D721Med (cell line): ENCODE measurements around the gene ZNF438.
A peak's percentile ranks its signal among the peaks of the same experiment; 100 is the strongest.

Experiments
- DNase-seq: peaks from one replicate; pipeline ENCODE4 v3.0.0; 2011; ENCODE audit warnings: low spot score; ENCODE audit not compliant: insufficient read length
- FAIRE-seq: peaks from 2 replicates; lab custom pipeline; 2011; peaks lifted over from hg19 to GRCh38; lab: Jason Lieb, UNC
- TF ChIP-seq, protein P1 (sequence below): IDR thresholded peaks from 2 replicates; pipeline ENCODE4 v1.5.1; 2012; ENCODE audit warnings: mild to moderate bottlenecking, control low read depth; ENCODE audit not compliant: insufficient read depth; ENCODE audit errors: missing control alignments

Gene ZNF438

GRCh38 chr10:30883751-30884150 is 147.9 kb downstream of the ZNF438 start:
- TF ChIP-seq, protein P1, sequence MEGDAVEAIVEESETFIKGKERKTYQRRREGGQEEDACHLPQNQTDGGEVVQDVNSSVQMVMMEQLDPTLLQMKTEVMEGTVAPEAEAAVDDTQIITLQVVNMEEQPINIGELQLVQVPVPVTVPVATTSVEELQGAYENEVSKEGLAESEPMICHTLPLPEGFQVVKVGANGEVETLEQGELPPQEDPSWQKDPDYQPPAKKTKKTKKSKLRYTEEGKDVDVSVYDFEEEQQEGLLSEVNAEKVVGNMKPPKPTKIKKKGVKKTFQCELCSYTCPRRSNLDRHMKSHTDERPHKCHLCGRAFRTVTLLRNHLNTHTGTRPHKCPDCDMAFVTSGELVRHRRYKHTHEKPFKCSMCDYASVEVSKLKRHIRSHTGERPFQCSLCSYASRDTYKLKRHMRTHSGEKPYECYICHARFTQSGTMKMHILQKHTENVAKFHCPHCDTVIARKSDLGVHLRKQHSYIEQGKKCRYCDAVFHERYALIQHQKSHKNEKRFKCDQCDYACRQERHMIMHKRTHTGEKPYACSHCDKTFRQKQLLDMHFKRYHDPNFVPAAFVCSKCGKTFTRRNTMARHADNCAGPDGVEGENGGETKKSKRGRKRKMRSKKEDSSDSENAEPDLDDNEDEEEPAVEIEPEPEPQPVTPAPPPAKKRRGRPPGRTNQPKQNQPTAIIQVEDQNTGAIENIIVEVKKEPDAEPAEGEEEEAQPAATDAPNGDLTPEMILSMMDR = no peak
- no peak for FAIRE-seq
- no peak for DNase-seq

- TF ChIP-seq, protein P1 = no peak
- FAIRE-seq (no peak), DNase-seq (no peak)
Observed at GRCh38 chr10:30883116-30883515, 148.5 kb downstream of the ZNF438 start.

GRCh38 chr10:30882281-30882680 is 149.4 kb downstream of the ZNF438 start:
- TF ChIP-seq, protein P1 = no peak
- no peak for FAIRE-seq
- no peak for DNase-seq

DNA sequence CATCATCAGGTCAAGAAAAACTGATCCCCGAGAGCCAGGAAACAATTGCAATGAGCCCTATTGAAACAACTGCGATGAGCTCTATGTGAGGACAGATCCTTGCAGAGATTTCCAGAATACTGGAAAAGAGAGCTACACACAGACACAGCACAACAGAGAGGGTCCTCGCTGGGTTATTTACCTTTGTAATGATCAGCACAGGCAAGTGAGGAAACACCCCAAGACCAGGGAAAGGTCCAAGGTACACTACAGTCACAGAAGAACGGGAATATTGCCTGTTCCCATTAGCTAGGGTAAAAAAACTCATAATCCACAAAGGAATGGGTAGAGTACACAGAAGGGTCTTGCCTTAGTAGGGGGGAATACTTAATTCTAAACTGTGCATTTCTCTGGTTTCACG is 152.7 kb downstream of the ZNF438 start:
- TF ChIP-seq, protein P1 = no peak
- no peak for FAIRE-seq

GRCh38 chr10:30877111-30877510 is 154.6 kb downstream of the ZNF438 start:
- FAIRE-seq (no peak), DNase-seq (no peak)
- TF ChIP-seq, protein P1 = no peak

More for the DNA sequence above, 152.7 kb downstream of the ZNF438 start:
- DNase-seq = no peak

DNA sequence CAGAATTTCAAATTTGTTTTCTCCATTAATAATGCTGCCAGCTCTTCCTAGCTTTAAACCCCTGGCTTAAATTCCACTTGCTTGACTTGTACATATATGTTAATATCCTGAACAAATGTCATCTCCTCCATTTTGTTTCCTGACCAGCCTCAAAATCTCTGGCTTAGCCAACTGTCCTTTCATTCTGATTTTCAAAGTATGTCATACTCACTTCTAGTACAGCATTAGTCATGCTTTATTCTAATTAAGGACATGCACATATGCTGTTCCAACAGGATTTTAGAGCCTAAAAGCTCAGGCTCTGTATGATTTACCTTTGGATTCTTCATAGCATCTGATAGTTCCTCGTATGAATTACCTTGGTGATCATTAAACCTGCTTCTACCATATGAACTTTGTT is 158.3 kb downstream of the ZNF438 start:
- peak; percentile 32 for FAIRE-seq
- TF ChIP-seq, protein P1 = no peak
- DNase-seq = no peak

DNA sequence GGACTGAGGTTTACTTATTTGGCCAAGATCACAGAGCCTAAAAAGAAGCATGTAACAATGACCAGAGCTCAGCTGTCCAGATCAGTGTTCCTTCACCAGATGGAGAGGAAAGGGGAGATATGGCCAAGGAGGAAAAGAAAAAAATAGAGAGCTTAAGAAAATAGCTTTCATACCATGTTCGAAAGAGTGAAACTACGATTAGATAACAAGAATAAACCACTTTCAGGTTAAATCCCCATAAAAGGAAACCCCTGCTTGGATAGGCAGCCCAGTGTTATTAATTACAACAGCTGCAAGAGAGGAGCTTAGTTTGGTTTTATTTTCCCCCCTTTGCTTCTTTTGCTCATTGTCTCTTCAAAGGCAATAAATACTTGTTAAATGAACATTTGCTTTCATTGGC is 160.8 kb downstream of the ZNF438 start:
- TF ChIP-seq, protein P1 = no peak
- FAIRE-seq = no peak
- no peak for DNase-seq
